NCI-H226 (cell line): Measurements from ENCODE around the gene AKR1B1.
A peak's percentile ranks its signal among the peaks of the same experiment; 100 is the strongest.
"Not testable (repeated sequence)": the region's sequence is repeated elsewhere in the genome, so short reads cannot be mapped to it uniquely, and the experiment has no call there.

Source experiments
- DNase-seq: peaks from one replicate; pipeline ENCODE4 v3.0.0-alpha.2; 2015

The AKR1B1 gene

DNA sequence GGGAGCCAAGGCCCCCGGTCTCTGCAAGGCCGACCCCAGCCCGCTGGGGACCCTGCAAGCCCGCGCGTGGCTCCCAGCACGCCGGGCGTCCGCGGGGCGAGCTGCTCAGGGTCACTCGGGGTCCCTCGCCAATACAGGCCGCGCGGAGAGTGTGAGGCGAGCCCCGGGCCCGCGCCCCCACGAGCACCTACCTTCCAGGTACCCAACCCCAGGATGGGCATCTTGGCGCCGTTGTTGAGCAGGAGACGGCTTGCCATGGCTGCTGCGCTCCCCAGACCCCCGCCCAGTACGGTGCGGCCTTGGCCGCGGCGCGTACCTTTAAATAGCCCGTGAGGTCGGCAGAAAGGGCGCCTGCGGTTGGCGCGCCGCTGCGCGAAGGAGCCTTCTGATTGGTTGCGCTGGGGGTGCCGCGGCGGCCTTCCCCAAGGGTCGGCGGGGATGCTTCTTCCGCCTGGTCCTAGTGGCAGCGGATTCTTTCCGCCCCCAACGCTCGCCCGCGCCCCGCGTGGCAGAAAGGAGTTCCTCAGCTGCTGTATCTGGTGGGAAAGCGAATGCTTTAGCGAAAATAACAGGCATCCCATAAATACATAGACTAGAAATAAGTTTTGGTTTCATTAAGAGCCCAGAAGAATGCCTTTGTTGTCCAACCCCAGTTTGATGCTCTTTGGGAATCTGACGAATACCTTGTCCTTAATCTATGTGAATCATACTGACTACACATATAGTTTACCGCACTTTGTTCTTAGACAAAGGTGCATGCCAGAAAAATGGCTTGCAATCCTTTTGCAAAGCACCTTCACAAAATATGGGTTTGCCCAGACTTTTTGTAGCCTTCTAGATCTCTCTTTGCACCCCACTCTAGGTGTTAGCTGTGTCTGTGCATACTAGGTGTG lies at the start of gene AKR1B1:
TSS of gene AKR1B1 (minus strand) at position 295 of the 893 bp plus-strand sequence. CDS start at position 257, 38 bp downstream.
- DNase-seq: peak; percentile 88

GRCh38 chr7:134505856-134506255 lies 47.0 kb upstream of the AKR1B1 start:
- no peak for DNase-seq

- no peak for DNase-seq
Observed at GRCh38 chr7:134504660-134505164, 45.8 kb upstream of the AKR1B1 start.

- peak; percentile 29 for DNase-seq
Observed at GRCh38 chr7:134502463-134503371, 43.8 kb upstream of the AKR1B1 start.

GRCh38 chr7:134500982-134501381 lies 42.1 kb upstream of the AKR1B1 start:
- DNase-seq: no peak

- no peak for DNase-seq
Observed at GRCh38 chr7:134500406-134500805, 41.5 kb upstream of the AKR1B1 start.

- DNase-seq: no peak
Observed at GRCh38 chr7:134495546-134495945, 36.6 kb upstream of the AKR1B1 start.

- no peak for DNase-seq
Observed at GRCh38 chr7:134493091-134493490, 34.2 kb upstream of the AKR1B1 start.

GRCh38 chr7:134487721-134488120 lies 28.8 kb upstream of the AKR1B1 start:
- not testable (repeated sequence) for DNase-seq

DNA sequence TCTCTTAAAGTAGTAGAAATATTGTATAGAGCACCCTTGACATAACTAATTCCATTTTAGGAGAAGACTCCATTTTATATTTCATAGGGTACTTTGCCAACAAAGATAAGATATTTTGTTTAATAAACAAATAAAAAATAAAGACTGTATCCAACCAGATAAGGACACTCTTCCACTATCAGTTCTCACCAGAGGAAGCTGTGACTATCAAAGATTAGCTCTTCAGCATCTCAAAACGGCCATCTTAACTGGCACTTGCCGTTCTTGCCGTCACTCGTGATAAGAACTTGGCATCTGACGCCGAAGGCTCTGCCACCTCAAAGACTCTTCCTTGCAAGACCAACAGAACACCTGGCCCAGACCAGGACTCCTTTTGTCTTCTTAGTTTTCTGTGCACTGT lies 26.3 kb upstream of the AKR1B1 start:
- DNase-seq: no peak

DNA sequence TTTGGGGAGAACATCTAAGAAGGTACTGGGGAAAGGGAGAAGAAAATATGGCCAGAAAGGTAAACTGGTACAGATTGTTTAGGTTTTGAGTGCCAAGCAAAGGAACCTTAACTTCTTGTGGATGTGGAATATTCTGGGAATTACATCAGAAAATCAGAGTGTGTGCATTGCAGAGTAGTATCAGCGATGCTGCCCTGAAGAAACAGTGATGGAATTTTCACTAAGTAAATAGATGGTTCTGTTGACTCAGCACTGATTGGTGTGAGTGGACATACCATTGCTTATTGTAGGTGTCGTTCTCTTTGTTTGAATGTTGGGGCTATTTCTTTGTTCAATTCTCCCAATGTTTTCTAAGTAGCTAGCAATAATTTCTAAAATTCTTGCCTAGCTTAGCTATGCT lies 24.4 kb upstream of the AKR1B1 start:
- no peak for DNase-seq

- no peak for DNase-seq
Observed at GRCh38 chr7:134482858-134483257, 24.0 kb upstream of the AKR1B1 start.

DNA sequence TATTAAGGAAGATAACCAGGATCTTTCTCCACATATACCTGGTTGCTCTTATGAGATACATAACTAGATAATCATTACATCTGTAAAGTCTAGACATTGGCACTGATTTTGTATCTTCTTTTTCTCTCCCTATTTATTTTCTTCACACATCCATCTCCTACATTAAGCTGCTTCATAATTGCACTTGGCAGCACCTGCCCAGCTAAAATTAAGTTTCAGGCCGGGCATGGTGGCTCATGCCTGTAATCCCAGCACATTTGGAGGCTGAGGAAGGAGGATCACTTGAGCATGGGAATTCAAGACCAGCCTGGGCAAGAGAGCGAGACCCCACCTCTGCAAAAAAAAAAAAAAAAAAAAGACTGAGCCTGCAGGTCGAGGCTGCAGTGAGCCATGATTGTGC lies 22.3 kb upstream of the AKR1B1 start:
- DNase-seq: no peak

- DNase-seq: no peak
Observed at GRCh38 chr7:134480730-134481129, 21.8 kb upstream of the AKR1B1 start.

- no peak for DNase-seq
Observed at GRCh38 chr7:134480202-134480601, 21.3 kb upstream of the AKR1B1 start.

- no peak for DNase-seq
Observed at GRCh38 chr7:134478707-134479106, 19.8 kb upstream of the AKR1B1 start.

GRCh38 chr7:134477954-134478353 lies 19.1 kb upstream of the AKR1B1 start:
- peak; percentile 15 for DNase-seq

- no peak for DNase-seq
Observed at GRCh38 chr7:134476044-134476443, 17.1 kb upstream of the AKR1B1 start.

DNA sequence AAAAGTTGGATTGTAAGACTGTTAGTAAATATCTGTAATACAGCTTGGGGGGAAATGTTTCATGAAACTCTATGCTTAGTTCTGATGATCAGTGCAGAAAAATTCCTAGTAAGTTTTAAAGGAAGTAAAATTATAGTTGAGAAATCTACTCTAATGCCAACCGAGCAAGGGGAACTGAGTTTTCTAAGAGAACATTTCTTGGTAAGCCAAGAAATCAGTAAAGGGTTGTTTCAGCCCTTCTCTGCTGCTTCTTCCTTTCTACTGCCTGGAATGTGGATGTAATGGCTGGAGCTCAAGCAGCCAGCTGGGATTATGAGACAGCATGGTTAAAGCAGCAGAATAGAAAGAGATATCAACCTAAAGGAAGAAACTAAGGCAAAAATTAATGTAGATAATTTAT lies 15.9 kb upstream of the AKR1B1 start:
- no peak for DNase-seq

DNA sequence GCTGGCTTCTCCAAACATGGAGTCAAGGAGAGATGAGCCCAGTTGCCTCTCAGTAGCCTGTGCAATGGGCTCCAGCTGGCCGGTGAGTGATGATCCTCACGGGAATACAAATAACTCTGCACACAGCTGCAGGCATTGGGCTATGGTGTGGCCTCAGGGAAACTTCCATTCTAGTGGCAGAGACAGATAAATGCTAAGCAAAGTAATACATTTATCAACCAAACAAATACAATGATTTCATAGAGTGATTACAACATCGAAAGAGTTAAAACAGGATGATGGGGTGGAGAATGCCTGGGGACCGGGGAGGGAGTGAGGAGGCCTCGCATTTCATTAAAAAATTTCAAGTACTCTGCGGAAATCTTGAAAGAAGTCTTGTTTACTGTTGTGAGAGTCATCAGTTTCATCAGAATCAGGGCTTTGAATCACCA lies 15.0 kb upstream of the AKR1B1 start:
- DNase-seq: peak; percentile 7

- DNase-seq: peak; percentile 66
Observed at GRCh38 chr7:134472572-134473244, 13.8 kb upstream of the AKR1B1 start.

DNA sequence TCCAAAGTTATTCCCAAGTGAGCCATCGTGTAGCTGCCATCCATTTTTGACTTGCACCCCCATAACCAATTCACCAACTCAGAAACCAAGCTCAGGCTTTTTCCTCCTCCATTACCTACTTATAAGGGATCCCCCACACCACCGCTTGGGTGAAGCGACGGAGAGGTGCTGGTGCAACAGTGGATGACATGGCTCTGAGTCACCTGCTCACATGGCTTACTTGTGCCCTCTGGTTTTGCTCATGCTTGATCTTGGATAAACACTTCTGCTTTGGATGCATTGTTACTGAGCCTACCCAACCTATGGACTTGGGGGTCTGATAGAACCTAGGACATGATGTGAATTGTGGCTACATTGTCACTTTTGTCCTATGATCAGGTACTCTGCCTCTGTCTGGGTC lies 12.0 kb upstream of the AKR1B1 start:
- DNase-seq: peak; percentile 56

- DNase-seq: no peak
Observed at GRCh38 chr7:134469622-134470021, 10.7 kb upstream of the AKR1B1 start.
